Mesenteric fat pad (tissue), 1 donor: ENCODE results near the gene ZRANB1. TPM values are rescaled to one million over a fixed set of nuclear protein-coding genes. Genes with fewer than 3 reads are reported as not detected.

Source experiments
- DNase-seq: peaks from one replicate; pipeline ENCODE4 v3.0.0-alpha.2; 2020; ENCODE audit warnings: low spot score
- total RNA-seq: library from RNA; stranded (reverse); fragmentation: NEBNext Ultra II Directional; extraction: Animal tissue kit (Norgen Biotek cat#: 25700); gene quantifications from one replicate; pipeline ENCODE4 v1.2.1, GENCODE V29; 2021
- donor health status: DM: yes; HTN: yes; CAD: no.

Gene ZRANB1
- total RNA-seq, 1 donor from 2014 or later: 28.0 TPM

DNA sequence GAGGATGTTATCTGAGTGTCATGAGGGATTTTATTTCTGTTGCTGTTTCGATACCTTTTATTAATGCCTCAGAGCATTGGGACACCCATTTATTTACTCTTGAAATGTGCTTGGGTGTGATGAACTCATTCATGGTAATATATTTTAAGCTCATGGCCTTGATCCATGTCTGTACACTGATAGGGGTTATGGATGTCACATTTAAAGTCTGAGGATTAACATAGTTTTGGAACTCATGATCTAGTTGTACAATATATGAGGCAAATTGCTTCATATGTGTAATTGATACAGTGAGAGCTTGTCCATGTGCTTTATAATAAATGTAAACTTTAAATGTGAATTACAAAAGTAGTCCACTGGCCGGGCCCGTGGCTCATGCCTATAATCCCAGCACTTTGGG is 23.0 kb upstream of the ZRANB1 start:
- no peak for DNase-seq

GRCh38 chr10:124921261-124921660 is 20.7 kb upstream of the ZRANB1 start:
- no peak for DNase-seq

DNA sequence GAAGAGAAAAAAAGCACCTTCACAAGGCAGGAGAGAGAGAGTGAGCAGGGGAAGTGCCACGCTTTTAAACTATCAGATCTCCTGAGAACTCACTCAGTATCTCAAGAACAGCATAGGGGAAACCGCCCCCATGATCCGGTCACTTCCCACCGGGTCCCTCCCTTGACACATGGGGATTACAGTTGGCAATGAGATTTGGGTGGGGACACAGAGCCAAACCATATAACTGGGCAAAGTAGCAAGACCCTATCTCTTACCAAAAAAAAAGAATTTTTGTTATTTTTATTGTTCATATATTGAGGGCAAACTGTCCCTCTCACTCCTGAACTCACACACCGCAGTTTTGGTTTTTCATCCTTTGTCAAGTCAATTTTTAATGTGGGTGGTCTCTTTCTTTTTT is 18.2 kb upstream of the ZRANB1 start:
- peak; percentile 35 for DNase-seq

GRCh38 chr10:124926548-124926947 is 15.4 kb upstream of the ZRANB1 start:
- DNase-seq: no peak

DNA sequence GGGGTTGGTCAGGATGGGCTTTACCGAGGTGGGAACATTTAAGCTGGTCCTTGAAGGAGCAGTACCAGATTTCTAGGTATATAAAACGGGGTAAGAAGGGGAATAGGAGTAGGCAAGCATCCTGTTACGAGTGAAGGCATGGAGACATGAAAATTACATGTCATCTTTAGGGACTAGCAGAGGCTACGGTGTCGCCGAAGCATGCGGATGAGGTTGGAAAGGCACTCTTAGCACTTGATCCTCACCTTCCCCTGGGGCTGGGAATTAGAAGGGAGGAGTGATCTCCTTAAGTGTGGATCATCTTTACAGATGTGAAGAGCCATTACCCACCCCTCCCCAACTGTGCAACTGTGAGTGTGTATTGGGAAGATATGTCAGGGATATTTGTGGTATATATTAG is 13.8 kb upstream of the ZRANB1 start:
- no peak for DNase-seq

DNA sequence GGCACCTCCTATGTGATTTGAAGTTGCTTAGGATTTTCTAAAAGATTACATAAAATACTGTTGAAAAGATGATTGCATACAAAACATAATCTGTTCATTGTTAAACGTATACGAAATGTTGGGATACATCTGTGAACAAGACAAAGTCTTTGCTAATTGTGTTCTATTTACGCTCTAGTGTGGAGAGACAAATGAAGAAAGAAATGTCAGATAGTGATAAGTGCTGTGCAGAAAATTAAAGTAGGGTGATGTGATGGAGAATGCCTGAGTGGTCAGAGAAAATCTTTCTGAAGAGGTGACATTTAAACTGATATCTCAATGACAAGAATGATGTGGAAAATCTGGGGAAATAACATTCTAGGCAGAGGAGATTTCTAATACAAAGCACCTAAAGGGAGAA is 13.4 kb upstream of the ZRANB1 start:
- no peak for DNase-seq

DNA sequence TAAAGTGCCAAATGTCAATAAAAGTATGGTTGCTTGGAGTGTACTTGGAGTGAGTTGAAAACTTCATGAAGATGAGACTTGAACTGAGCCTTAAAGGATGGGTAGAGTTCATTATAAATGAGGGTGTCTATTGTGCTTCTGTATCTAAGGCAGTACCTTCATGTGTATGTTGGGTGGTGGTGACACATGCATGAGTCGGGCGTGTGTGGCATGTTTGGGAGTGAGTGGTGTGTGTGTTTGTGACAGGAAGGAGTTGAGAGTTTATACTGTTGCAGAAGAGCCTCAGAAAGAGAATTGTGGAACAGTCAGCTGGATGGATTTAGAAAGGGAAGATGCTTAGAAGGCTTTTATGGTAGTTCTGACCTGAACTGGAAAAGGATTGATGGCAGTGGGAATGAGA is 6.0 kb upstream of the ZRANB1 start:
- DNase-seq: no peak

DNA sequence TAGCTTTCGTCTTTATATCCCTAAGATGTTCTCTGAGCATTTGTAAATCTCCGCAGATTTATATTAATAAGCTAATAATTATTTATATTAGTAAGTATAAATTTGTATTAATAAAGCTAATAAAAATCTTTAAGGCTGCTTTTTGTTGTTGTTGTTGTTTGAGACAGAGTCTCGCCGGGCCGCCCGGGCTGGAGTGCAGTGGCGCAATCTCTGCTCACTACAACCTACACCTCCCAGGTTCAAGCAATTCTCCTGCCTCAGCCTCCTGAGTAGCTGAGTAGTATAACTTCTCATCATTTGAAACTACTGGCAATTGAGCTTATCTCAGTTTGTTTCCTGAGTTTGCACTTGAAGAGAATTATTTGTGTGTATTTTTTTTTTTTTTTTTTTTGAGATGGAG is 5.1 kb upstream of the ZRANB1 start:
- no peak for DNase-seq

GRCh38 chr10:124939290-124939689 is 2.6 kb upstream of the ZRANB1 start:
- DNase-seq: no peak

DNA sequence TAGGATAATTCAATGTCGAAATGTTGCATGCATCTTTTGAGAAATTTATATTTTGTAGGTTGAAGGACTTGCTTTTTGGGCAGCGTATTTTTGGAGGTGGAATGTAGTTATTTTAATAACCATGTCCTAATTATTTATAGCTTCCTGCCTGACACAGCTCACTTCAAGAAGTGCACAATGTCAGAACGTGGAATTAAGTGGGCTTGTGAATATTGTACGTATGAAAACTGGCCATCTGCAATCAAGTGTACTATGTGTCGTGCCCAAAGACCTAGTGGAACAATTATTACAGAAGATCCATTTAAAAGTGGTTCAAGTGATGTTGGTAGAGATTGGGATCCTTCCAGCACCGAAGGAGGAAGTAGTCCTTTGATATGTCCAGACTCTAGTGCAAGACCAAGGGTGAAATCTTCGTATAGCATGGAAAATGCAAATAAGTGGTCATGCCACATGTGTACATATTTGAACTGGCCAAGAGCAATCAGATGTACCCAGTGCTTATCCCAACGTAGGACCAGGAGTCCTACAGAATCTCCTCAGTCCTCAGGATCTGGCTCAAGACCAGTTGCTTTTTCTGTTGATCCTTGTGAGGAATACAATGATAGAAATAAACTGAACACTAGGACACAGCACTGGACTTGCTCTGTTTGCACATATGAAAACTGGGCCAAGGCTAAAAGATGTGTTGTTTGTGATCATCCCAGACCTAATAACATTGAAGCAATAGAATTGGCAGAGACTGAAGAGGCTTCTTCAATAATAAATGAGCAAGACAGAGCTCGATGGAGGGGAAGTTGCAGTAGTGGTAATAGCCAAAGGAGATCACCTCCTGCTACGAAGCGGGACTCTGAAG is 620 bp downstream of the ZRANB1 start:
- no peak for DNase-seq

DNA sequence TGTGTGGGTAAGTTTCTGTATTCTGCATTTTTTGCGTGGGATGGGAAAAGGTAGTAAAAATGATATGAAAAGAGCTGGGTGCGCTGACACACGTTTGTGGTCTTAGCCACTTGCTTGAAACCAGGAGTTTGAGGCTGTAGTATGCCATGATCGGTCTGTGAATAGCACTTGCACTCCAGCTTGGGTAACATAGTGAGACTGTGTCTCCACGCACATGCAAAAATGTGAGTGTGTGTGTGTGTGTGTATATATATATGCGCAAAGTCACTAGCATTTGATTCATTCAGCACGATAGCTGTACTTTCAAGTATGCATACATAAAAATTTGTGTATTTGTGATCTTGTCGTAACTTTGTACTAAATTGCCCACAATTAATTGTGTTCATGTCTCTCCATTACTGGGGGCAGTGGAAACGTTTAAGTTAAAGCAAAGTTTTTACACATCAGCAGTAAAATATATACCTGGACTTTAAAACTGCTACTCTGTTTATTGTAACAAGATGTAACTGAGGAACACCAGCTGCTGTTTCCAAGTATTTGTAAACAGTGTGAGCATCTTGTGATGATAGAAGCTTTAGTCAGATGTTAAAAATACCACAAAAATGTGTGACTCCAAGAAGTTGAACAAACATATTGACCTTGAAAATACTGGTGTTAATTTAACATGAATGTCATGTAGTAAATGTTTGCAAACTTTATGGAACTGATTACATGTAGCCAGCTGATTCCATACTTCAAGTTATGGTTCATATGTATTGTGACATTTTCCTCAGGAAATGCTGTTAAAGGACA is 1.6 kb downstream of the ZRANB1 start:
- DNase-seq: no peak

DNA sequence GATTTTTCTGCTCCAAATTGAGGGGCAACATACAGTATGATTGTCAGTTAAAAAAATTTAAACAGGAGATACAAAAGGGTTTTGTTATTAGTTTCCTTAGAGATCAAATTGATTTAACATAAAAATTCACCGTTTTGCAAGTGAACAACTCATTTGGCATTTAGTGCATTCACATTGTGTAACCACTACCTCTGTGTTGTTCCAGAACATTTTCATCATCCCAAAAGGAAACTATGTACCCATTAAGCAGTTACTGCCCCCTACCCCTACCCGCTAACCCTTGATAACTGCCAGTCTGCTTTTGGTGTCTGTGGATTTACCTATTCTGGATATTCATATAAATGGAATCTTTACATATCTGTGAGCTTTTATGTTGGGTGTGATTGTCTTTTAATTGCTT is 3.1 kb downstream of the ZRANB1 start:
- DNase-seq: no peak

DNA sequence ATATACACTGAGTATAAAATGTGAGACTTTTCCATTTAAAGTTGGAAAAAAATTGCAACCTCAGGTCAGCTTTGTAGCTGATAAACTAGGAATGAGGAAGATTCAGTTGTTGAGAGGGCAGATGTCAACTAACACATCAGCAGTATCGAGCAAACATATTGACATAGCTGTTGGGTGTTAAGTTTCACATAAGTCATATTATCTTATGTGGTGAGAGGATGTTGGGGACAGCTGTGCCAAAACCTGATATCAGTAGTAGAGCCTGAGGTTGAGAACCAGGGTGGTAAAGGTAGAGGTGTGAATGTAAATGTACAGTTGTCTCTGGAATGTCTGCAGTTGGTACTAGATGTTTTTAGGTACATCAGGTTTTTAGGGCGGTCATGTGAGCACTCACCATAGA is 5.0 kb downstream of the ZRANB1 start:
- no peak for DNase-seq

GRCh38 chr10:124949543-124949942 is 7.6 kb downstream of the ZRANB1 start:
- no peak for DNase-seq

DNA sequence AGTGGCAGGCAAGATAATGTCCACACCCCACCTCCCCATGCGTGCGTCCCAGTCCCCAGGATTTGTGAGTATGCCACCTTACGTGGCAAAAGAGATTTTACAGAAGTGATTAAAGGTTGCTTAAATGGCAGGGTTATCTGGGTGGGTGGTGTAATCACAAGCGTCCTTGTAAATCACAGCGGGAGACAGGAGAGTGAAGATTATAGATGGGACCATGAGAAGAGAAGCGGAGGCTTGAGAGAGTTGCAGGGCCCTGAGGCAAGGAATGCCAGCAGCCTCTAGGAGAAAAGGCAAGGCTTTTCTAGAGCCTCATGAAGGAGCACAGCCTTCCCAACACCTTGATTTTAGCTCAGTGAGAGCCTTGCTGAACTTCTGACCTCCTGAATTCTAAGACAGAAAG is 10.2 kb downstream of the ZRANB1 start:
- DNase-seq: no peak

GRCh38 chr10:124953421-124953820 is 11.5 kb downstream of the ZRANB1 start:
- DNase-seq: no peak

DNA sequence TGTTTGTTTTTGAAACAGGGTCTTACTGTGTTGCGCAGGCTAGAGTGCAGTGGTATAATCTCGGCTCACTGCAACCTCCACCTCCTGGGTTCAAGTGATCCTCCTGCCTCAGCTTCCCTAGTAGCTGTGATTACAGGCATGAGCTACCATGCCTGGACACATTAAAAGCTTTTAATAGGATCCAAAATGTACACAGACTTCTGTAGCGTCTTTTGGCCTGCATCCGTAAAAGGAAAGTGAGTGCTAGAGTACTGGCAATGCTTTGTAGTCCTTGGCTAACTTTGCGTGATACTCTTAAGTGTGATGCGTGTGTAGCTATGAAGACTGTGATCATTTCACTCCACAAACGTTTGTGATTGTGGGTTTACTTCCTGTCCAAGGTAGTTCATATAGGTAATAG is 13.3 kb downstream of the ZRANB1 start:
- no peak for DNase-seq

- no peak for DNase-seq
These were observed 13.9 kb downstream of the ZRANB1 start for GRCh38 chr10:124955868-124956267.

GRCh38 chr10:124956764-124957163 is 14.8 kb downstream of the ZRANB1 start:
- DNase-seq: no peak

DNA sequence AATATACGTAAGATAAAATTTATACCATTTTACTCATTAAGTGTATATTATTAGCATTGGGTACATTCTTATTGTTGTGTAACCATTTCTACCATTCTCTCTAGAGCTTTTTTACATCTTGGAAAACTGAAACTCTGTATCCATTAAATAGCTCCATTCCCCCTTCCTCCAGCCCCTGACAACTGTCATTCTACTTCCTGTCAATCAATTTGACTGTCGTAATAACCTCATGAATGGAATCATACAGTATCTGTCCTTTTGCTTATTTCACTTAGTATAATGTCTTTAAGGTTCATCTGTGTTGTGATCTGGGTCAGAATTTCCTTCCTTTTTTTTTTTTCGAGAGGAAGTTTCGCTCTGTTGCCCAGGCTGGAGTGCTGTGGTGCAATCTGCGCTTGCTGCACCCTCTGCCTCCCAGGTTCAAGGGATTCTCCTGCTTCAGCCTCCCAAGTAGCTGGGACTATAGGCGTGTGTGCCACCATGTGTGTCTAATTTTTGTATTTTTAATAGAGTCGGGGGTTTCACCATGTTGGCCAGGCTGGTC is 15.6 kb downstream of the ZRANB1 start:
- DNase-seq: no peak

GRCh38 chr10:124959564-124959963 is 17.6 kb downstream of the ZRANB1 start:
- no peak for DNase-seq

DNA sequence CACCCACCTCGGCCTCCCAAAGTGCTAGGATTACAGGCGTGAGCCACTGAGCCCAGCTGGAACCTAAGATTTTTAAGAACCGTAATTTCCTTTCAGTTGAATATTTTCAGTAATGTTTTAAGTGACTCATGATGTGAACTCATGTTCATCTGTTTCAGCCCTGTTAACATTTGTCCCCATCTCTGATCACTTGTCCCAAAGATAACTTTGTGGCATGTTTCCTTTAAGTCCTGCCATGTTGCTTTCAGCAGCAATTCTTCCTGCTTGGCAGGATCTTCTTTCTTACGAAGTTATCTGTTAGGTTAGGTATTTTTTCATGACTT is 19.3 kb downstream of the ZRANB1 start:
- DNase-seq: no peak

GRCh38 chr10:124962421-124962820 is 20.5 kb downstream of the ZRANB1 start:
- no peak for DNase-seq
